ENCODE data around the gene SP4. TPM values are rescaled to one million over a fixed set of nuclear protein-coding genes. Genes with fewer than 3 reads are reported as not detected.

The SP4 gene
- total RNA-seq, 1 donor from 2014 or later = 8.6 TPM

DNA sequence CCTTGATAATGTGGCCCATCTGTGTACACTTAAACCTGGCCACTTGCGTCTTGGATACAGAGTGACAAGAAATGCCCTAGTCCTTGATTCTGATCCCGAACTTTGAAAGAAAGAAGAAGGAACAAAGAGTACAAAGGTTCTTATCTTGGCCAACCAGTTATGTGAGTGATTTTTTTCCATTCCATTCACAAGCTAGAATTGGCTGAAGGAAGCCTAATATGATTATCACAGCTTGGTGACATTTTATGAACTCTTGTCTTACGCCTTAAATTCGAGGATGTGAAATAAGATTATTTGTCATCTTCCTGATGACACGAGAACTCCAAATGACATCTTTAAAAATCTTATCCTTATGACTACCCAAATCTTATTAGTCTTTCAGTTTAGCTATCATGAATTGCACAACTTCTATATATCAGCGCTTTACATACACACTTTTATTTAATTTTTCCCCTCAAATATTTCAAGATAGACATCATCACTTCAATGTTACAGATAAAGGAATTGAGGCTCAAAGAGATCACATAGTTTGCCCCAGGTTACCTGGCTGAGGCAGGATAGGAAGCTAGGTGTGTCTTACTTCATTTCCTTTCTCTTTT lies 13.0 kb upstream of the SP4 start:
- Histone ChIP-seq H3K36me3 (no peaks in the 10 kb centered on the region), H3K27me3 (no peaks in the 10 kb centered on the region), H3K9me3 (no peaks in the 10 kb centered on the region), H3K4me1 (no peaks in the 10 kb centered on the region), H3K27ac (no peak overlapping the region), H3K4me3 (no peak overlapping the region)
- intact Hi-C loops (cut with DNase I) = no loop called here
- TF ChIP-seq, protein P1, sequence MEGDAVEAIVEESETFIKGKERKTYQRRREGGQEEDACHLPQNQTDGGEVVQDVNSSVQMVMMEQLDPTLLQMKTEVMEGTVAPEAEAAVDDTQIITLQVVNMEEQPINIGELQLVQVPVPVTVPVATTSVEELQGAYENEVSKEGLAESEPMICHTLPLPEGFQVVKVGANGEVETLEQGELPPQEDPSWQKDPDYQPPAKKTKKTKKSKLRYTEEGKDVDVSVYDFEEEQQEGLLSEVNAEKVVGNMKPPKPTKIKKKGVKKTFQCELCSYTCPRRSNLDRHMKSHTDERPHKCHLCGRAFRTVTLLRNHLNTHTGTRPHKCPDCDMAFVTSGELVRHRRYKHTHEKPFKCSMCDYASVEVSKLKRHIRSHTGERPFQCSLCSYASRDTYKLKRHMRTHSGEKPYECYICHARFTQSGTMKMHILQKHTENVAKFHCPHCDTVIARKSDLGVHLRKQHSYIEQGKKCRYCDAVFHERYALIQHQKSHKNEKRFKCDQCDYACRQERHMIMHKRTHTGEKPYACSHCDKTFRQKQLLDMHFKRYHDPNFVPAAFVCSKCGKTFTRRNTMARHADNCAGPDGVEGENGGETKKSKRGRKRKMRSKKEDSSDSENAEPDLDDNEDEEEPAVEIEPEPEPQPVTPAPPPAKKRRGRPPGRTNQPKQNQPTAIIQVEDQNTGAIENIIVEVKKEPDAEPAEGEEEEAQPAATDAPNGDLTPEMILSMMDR (IDR thresholded peaks at IDR 0.05) = no peak
- TF ChIP-seq POLR2AphosphoS5 (IDR thresholded peaks at IDR 0.05; ENCODE audit: insufficient read depth in 1 of 2, low read depth in 1 of 2) (no peak), POLR2A (IDR thresholded peaks at IDR 0.05) (no peak)
- no peak for DNase-seq (ENCODE audit: extremely low spot score in 2 of 2)

DNA sequence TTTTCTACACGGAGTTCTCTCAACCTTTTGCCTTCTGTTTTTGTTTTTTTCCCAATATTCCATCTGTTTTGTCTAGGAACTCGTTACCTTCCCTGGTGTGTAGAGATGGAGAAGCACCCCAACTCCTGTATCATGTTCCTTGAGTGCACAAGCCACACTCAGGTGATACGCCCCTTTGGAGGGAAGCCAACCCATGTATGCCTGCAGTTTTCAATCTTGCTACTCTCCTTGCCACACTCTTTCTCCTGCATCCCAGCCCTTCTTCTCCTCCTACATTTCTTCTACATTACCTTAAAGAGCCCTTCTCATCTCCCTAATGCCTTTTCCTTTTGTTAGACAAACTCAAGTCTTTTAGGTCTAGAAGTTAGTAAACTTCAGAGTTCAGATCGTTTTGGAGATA lies 10.2 kb upstream of the SP4 start:
- Histone ChIP-seq H3K27ac (no peak overlapping the region), H3K36me3 (no peaks in the 10 kb centered on the region), H3K4me3 (no peak overlapping the region), H3K27me3 (no peaks in the 10 kb centered on the region), H3K4me1 (no peaks in the 10 kb centered on the region), H3K9me3 (no peaks in the 10 kb centered on the region)
- no peak for DNase-seq (ENCODE audit: extremely low spot score in 2 of 2)
- TF ChIP-seq POLR2A (IDR thresholded peaks at IDR 0.05) = no peak
- TF ChIP-seq, protein P1 (IDR thresholded peaks at IDR 0.05) = no peak
- TF ChIP-seq POLR2AphosphoS5 (IDR thresholded peaks at IDR 0.05; ENCODE audit: insufficient read depth in 1 of 2, low read depth in 1 of 2) = no peak
- intact Hi-C loops (cut with DNase I) = no loop called here

DNA sequence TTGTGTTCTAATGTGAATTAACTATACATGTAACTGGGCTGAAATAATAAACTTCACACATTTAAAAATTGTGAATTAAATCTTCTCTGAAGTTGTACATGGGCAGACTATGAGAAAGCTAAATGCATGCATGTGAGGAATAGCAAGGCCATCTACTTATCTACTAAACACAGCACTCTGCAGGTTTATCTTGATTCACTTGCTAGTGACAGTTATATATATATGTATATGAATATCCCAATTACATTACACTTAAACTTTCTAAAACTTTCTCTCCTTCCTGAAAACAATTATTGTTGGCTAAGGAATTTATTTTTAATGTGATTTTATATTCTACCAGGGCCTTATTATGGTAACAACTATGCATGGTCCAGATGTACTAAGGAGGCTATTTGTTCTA lies 5.1 kb upstream of the SP4 start:
- Histone ChIP-seq H3K9me3 (no peaks in the 10 kb centered on the region), H3K4me3 (no peak overlapping the region), H3K27ac (no peak overlapping the region), H3K27me3 (no peaks in the 10 kb centered on the region), H3K4me1 (peaks cover 7% of the 10 kb centered on the region), H3K36me3 (no peaks in the 10 kb centered on the region)
- no peak for TF ChIP-seq POLR2A (IDR thresholded peaks at IDR 0.05)
- TF ChIP-seq, protein P1 (IDR thresholded peaks at IDR 0.05) = no peak
- no peak for TF ChIP-seq POLR2AphosphoS5 (IDR thresholded peaks at IDR 0.05; ENCODE audit: insufficient read depth in 1 of 2, low read depth in 1 of 2)
- DNase-seq (ENCODE audit: extremely low spot score in 2 of 2) = no peak
- intact Hi-C loops (cut with DNase I) = no loop called here

DNA sequence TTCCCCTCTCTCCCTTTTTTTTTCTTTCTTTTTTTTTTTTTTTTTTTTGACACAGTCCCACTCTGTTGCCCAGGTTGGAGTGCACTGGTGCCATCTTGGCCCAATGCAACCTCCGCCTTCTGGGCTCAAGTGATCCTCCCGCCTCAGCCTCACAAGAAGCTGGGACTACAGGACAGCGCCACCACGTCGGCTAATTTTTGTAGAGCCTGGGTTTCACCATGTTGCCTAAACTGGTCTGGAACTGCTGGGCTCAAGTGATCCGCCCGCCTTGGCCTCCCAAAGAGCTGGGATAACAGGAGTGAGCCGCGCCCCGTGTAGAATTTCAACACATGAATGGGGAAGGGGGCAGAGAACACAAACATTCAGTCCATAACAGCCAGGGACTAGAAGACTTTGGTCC lies 2.6 kb upstream of the SP4 start:
- Histone ChIP-seq H3K27me3 (no peaks in the 10 kb centered on the region), H3K9me3 (no peaks in the 10 kb centered on the region), H3K36me3 (no peaks in the 10 kb centered on the region), H3K4me1 (peaks cover 25% of the 10 kb centered on the region), H3K27ac (no peak overlapping the region), H3K4me3 (no peak overlapping the region)
- no peak for DNase-seq (ENCODE audit: extremely low spot score in 2 of 2)
- intact Hi-C loops (cut with DNase I) = no loop called here
- TF ChIP-seq POLR2AphosphoS5 (IDR thresholded peaks at IDR 0.05; ENCODE audit: insufficient read depth in 1 of 2, low read depth in 1 of 2) = no peak

DNA sequence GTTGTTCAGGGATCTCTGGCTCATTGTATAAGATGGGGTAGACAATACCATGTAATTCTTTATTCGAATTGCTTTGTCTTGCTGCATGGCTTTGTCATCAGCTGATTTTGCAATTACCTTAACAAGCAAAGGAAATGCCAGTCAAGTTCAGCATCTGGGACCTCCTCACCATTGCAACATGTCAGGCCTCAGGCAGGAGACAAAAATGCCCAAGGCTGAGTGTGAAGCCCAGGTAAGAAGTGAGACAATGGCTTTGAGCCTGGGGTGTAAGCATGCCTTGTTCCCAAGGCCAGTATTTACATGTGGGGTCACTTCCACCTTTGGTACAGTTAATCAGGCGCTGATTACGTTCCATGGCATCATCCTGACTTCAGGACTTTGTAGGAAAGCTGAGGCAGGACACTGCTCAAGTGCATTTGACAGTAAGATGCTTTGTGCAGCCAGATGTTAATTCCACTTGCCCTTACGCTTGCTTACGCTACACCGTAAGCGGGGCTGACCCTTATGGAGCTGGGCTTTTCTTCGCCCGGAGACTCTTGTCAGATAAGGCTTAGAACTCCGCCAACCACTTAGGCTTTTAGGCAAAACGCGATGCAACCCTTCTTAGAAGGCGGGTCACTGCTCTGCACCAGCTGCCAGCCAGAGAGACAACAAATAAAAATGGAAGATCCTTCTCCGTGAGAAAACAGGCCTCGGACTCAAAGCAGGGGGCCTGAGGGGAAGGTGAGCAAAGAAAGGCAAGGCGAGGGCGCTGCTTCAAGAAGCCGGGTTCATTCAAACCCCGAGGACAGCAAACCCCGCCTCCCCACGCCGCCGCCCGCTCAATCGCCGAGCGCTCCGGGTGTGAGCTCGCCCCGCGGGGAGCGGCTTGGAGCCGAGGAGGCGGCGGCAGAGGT lies 1.3 kb upstream of the SP4 start:
- intact Hi-C loops (cut with DNase I) = no loop called here
- H3K9me3 ChIP-seq = no peaks in the 10 kb centered on the region
- DNase-seq (ENCODE audit: extremely low spot score in 2 of 2) = peak in 1 of 2 donors; percentile 99
- no peaks in the 10 kb centered on the region for H3K36me3 ChIP-seq
- peak overlapping the region; percentile 99 for H3K27ac ChIP-seq
- TF ChIP-seq POLR2A (IDR thresholded peaks at IDR 0.05) (no peak), POLR2AphosphoS5 (IDR thresholded peaks at IDR 0.05; ENCODE audit: insufficient read depth in 1 of 2, low read depth in 1 of 2) (no peak)
- TF ChIP-seq, protein P1 (IDR thresholded peaks at IDR 0.05) = no peak
- H3K27me3 ChIP-seq = no peaks in the 10 kb centered on the region
- peak overlapping the region; percentile 45 to 82 for H3K4me3 ChIP-seq
- H3K4me1 ChIP-seq = peaks cover 34% of the 10 kb centered on the region
